IMR-90 (cell line): ENCODE measurements around the gene DGKE. TPM values are rescaled to one million over a fixed set of nuclear protein-coding genes. Genes with fewer than 3 reads are reported as not detected.

Source experiments
- ATAC-seq: fragments of 200-7000 bp; cut with Tn5 transposase; 2 replicates; pipeline ENCODE4 v1.9.1; 2020; ENCODE audit warnings: low read depth, mild to moderate bottlenecking, moderate library complexity
- BruUV-seq: library from RNA; stranded (reverse); fragments of 400-500 nt; replicated peaks from 2 replicates; lab custom pipeline; 2021; lab: Mats Ljungman, UMichigan
- CTCF ChIA-PET: fragments of 300-600 bp; formaldehyde crosslinking; extraction: SDS; loops from one replicate; lab custom pipeline; 2021; ENCODE audit warnings: antibody characterized with exemption; lab: Yijun Ruan, JAX
- POLR2A ChIA-PET: fragments of 300-600 bp; sonication (Branson Sonifier 250); formaldehyde crosslinking; loops from one replicate; lab custom pipeline; 2022; ENCODE audit warnings: antibody characterized with exemption; ENCODE audit not compliant: unreplicated experiment; lab: Charles Lee
- DNase-seq: peaks from one replicate; pipeline ENCODE4 v3.0.0; 2013
- H2AFZ ChIP-seq: replicated peaks from 2 replicates; pipeline ENCODE3; 2013; ENCODE audit warnings: low read length, mild to moderate bottlenecking; ENCODE audit not compliant: poor library complexity
- H2AK5ac ChIP-seq: 2 replicates; pipeline ENCODE4 v1.6.1; 2013; ENCODE audit warnings: low read depth, low read length, inconsistent platforms
- H2AK9ac ChIP-seq: replicated peaks from 2 replicates; pipeline ENCODE3; 2013; ENCODE audit warnings: mild to moderate bottlenecking, low read depth, low read length, moderate library complexity; ENCODE audit not compliant: poor library complexity
- H2BK120ac ChIP-seq: 2 replicates; pipeline ENCODE4 v1.6.1; 2013; ENCODE audit warnings: low read depth, low read length, inconsistent platforms
- H2BK15ac ChIP-seq: 3 replicates; pipeline ENCODE4 v1.6.1; 2013; ENCODE audit warnings: low read depth, low read length, inconsistent platforms
- H2BK20ac ChIP-seq: 2 replicates; pipeline ENCODE4 v1.6.1; 2013; ENCODE audit warnings: low read depth, mild to moderate bottlenecking, inconsistent platforms, low read length, moderate library complexity
- H2BK5ac ChIP-seq: 2 replicates; pipeline ENCODE4 v1.6.1; 2013; ENCODE audit warnings: mild to moderate bottlenecking, low read depth, low read length, inconsistent platforms; ENCODE audit not compliant: poor library complexity, severe bottlenecking
- H3K14ac ChIP-seq: replicated peaks from 2 replicates; pipeline ENCODE4 v1.6.1; 2013; ENCODE audit warnings: low read depth, low read length, inconsistent platforms
- H3K18ac ChIP-seq: 2 replicates; pipeline ENCODE4 v1.6.1; 2013; ENCODE audit warnings: low read depth, low read length, control low read depth
- H3K23ac ChIP-seq: 2 replicates; pipeline ENCODE4 v1.6.1; 2013; ENCODE audit warnings: low read depth, low read length, inconsistent platforms
- H3K27ac ChIP-seq: 2 replicates; pipeline ENCODE4 v1.5.1; 2013; ENCODE audit warnings: mild to moderate bottlenecking, control low read depth, low read length; ENCODE audit not compliant: insufficient read depth
- H3K27me3 ChIP-seq: 2 replicates; pipeline ENCODE4 v1.6.1; 2013; ENCODE audit warnings: low read length; ENCODE audit not compliant: control insufficient read depth, insufficient read depth
- H3K36me3 ChIP-seq: 2 replicates; pipeline ENCODE4 v1.6.1; 2013; ENCODE audit warnings: low read length, mixed read lengths; ENCODE audit not compliant: control insufficient read depth, insufficient read depth
- H3K4ac ChIP-seq: 2 replicates; pipeline ENCODE4 v1.6.1; 2013; ENCODE audit warnings: low read depth, low read length, inconsistent platforms
- H3K4me1 ChIP-seq: 2 replicates; pipeline ENCODE4 v1.6.1; 2013; ENCODE audit warnings: low read length, mixed read lengths; ENCODE audit not compliant: control insufficient read depth, insufficient read depth
- H3K4me2 ChIP-seq: 2 replicates; pipeline ENCODE4 v1.6.1; 2013; ENCODE audit warnings: low read depth, mild to moderate bottlenecking, control low read depth, low read length, moderate library complexity
- H3K4me3 ChIP-seq: 2 replicates; pipeline ENCODE4 v1.5.1; 2013; ENCODE audit warnings: low read depth, mild to moderate bottlenecking, control low read depth, low read length, moderate library complexity; ENCODE audit not compliant: insufficient read depth
- H3K56ac ChIP-seq: 2 replicates; pipeline ENCODE4 v1.6.1; 2013; ENCODE audit warnings: low read length, inconsistent platforms; ENCODE audit not compliant: insufficient read depth; ENCODE audit errors: extremely low read depth
- H3K79me1 ChIP-seq, 2 experiments: 2 replicates each; pipeline ENCODE4 v1.6.1; 2013; ENCODE audit warnings: low read length in 2 of 2, inconsistent platforms in 1 of 2, low read depth in 1 of 2
- H3K9ac ChIP-seq: 2 replicates; pipeline ENCODE4 v1.6.1; 2013; ENCODE audit warnings: low read depth, low read length, control low read depth
- H3K9me1 ChIP-seq: 2 replicates; pipeline ENCODE4 v1.6.1; 2013; ENCODE audit warnings: low read length, inconsistent platforms; ENCODE audit not compliant: insufficient read depth
- H3K9me3 ChIP-seq: 2 replicates; pipeline ENCODE4 v1.6.1; 2013; ENCODE audit warnings: low read length; ENCODE audit not compliant: control insufficient read depth, insufficient read depth
- H4K20me1 ChIP-seq: 2 replicates; pipeline ENCODE4 v1.6.1; 2013; ENCODE audit warnings: low read length, inconsistent platforms; ENCODE audit not compliant: insufficient read depth
- H4K5ac ChIP-seq: 2 replicates; pipeline ENCODE4 v1.6.1; 2013; ENCODE audit warnings: mild to moderate bottlenecking, low read depth, low read length, control low read depth
- H4K8ac ChIP-seq, 2 experiments: 2 replicates each; pipeline ENCODE4 v1.6.1; 2013; ENCODE audit warnings: low read depth in 2 of 2, low read length in 2 of 2, control low read depth in 1 of 2, inconsistent platforms in 1 of 2
- H4K91ac ChIP-seq: 2 replicates; pipeline ENCODE4 v1.6.1; 2013; ENCODE audit warnings: low read depth, low read length, inconsistent platforms; ENCODE audit not compliant: insufficient read depth
- BHLHE40 ChIP-seq: fragments of 150-350 bp; IDR thresholded peaks from 2 replicates; pipeline ENCODE4 v1.6.1; 2016; ENCODE audit warnings: mild to moderate bottlenecking, low read depth, low read length
- CEBPB ChIP-seq: IDR thresholded peaks from 2 replicates; pipeline ENCODE4 v1.6.1; 2012; ENCODE audit warnings: low read depth, low read length, improper control_type of control experiment
- CHD1 ChIP-seq: IDR thresholded peaks from 2 replicates; pipeline ENCODE4 v1.6.1; 2012; ENCODE audit warnings: low read depth, low read length, improper control_type of control experiment
- ELK1 ChIP-seq: fragments of 150-350 bp; IDR thresholded peaks from 2 replicates; pipeline ENCODE4 v1.6.1; 2016; ENCODE audit warnings: low read depth, mild to moderate bottlenecking, low read length, moderate library complexity, borderline replicate concordance
- FOS ChIP-seq: fragments of 150-350 bp; IDR thresholded peaks from 2 replicates; pipeline ENCODE4 v1.6.1; 2016; ENCODE audit warnings: low read depth, low read length
- MAFK ChIP-seq: IDR thresholded peaks from 2 replicates; pipeline ENCODE4 v1.6.1; 2012; ENCODE audit warnings: low read depth, low read length, improper control_type of control experiment
- MAZ ChIP-seq: IDR thresholded peaks from 2 replicates; pipeline ENCODE4 v1.6.1; 2012; ENCODE audit warnings: low read depth, mild to moderate bottlenecking, low read length, improper control_type of control experiment, moderate library complexity, borderline replicate concordance
- MXI1 ChIP-seq: IDR thresholded peaks from 2 replicates; pipeline ENCODE4 v1.6.1; 2012; ENCODE audit warnings: low read depth, mild to moderate bottlenecking, low read length, moderate library complexity, borderline replicate concordance
- NFE2L2 ChIP-seq: fragments of 150-350 bp; IDR thresholded peaks from 2 replicates; pipeline ENCODE4 v1.6.1; 2016; ENCODE audit warnings: low read depth, mild to moderate bottlenecking, low read length
- POLR2A ChIP-seq: IDR thresholded peaks from 2 replicates; pipeline ENCODE4 v1.6.1; 2012; ENCODE audit warnings: mild to moderate bottlenecking, low read depth, low read length
- RAD21 ChIP-seq: IDR thresholded peaks from 2 replicates; pipeline ENCODE4 v1.6.1; 2012; ENCODE audit warnings: low read length, improper control_type of control experiment
- RCOR1 ChIP-seq: IDR thresholded peaks from 2 replicates; pipeline ENCODE4 v1.6.1; 2012; ENCODE audit warnings: mild to moderate bottlenecking, low read length, improper control_type of control experiment; ENCODE audit not compliant: insufficient replicate concordance
- RFX5 ChIP-seq: IDR thresholded peaks from 2 replicates; pipeline ENCODE4 v1.8.0; 2012; ENCODE audit warnings: low read depth, mild to moderate bottlenecking, low read length, moderate library complexity
- SMC3 ChIP-seq: fragments of 150-350 bp; IDR thresholded peaks from 2 replicates; pipeline ENCODE4 v1.6.1; 2016; ENCODE audit warnings: low read depth, mild to moderate bottlenecking, antibody characterized with exemption, low read length, moderate library complexity
- WGBS, 2 experiments: methylation state at CpG; one replicate each; pipeline versions ENCODE4 v1.1.5 to v1.1.7; 2013; ENCODE audit warnings: missing lambda C conversion rate in 2 of 2; ENCODE audit not compliant: insufficient read length in 1 of 2; ENCODE audit errors: extremely low coverage in 2 of 2; 5-methylcytosine and 5-hydroxymethylcytosine counted together
- dilution Hi-C: fragments of 300-500 bp; cut with HindIII; formaldehyde crosslinking; loops from one replicate; pipeline ENCODE4 v1.14.3; 2018; ENCODE audit warnings: low sequenced_read_pairs; ENCODE audit not compliant: unreplicated experiment
- in situ Hi-C: fragments of 300-500 bp; cut with MboI; formaldehyde crosslinking; loops from 3 replicates; pipeline ENCODE4 v1.14.3; 2019; ENCODE audit warnings: low sequenced_read_pairs, inconsistent platforms, mixed read lengths
- intact Hi-C: fragments of 100-400 bp; cut with micrococcal nuclease; formaldehyde crosslinking; loops from 2 replicates; pipeline ENCODE4 v1.10.0; 2022
- polyA plus RNA-seq, 3 experiments: library from polyadenylated mRNA; depleted of rRNA; stranded (reverse); fragments of >200 nt; gene quantifications; 2 replicates each; pipeline ENCODE4 v1.2.3, GENCODE V29; 2012; ENCODE audit warnings: low replicate concordance in 1 of 3
- total RNA-seq: library from RNA; depleted of rRNA; stranded (reverse); fragments of >200 nt; gene quantifications from 2 replicates; pipeline ENCODE4 v1.2.3, GENCODE V29; 2012
- TF ChIP-seq, protein P1 (sequence below): fragments of 150-350 bp; IDR thresholded peaks from 2 replicates; pipeline ENCODE4 v1.6.1; 2017; ENCODE audit warnings: mild to moderate bottlenecking, antibody characterized with exemption, low read length, low read depth
- TF ChIP-seq, protein P2 (sequence below): conservative IDR thresholded peaks from 2 replicates; pipeline ENCODE4 v1.5.1; 2012; ENCODE audit warnings: mild to moderate bottlenecking, low read depth, low read length, improper control_type of control experiment

DGKE gene
- total and polyA plus RNA-seq, 2 of the 4 experiments (the other 2 are of a cell fraction): 3.9 to 5.0 TPM

DNA sequence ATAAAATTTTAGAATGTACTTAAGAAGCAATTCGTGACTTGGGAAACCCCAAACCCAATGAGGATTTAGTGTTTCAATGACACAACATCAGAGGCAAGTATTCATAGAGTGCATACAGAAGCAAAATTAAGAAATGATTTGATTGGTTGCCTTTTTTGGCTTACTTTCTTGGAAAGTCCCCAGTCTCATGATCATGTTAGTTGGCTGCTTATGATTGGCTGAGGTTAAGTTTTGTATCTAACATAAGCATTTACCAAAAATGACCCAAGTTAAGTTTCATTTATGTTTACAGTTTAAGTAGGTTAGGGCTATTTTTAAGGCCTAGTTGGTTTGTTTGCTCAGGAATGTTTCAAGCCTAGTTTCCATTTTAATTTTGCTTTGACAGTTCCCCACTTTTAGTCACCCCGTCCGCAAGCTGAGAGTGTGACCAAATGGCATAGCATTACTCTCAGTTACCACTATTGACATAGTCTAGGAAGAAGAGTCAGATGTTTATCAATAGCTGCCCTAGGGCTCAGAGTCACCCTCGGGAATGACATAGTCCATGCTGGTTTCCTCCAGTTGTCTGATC, 36.2 kb downstream of the DGKE start:
- no peaks in the 10 kb centered on the region; the same call in 1 of the 2 replicates for H3K36me3 ChIP-seq
- ATAC-seq (no peak), DNase-seq (peak; percentile 18)
- no peaks in the 10 kb centered on the region for H3K27me3 ChIP-seq
- no peak overlapping the region for H2BK15ac ChIP-seq
- H2AK5ac ChIP-seq: no peak overlapping the region
- in situ Hi-C loops (no loop called here), intact Hi-C loops (no loop called here), dilution Hi-C loops (no loop called here)
- no TSS peak for BruUV-seq
- H2AFZ ChIP-seq: no peak overlapping the region
- no peak overlapping the region for H3K14ac ChIP-seq
- H3K56ac ChIP-seq: no peak overlapping the region
- no peak overlapping the region for H3K4me3 ChIP-seq
- no peak overlapping the region for H3K9ac ChIP-seq
- H3K4me1 ChIP-seq: peaks cover 4% of the 10 kb centered on the region
- H4K91ac ChIP-seq: no peak overlapping the region
- WGBS, 2 experiments: 100% methylated on average over 1 of the region's 4 CpGs; no CpG with 5 or more reads in 1 of the 2 experiments
- H3K18ac ChIP-seq: no peak overlapping the region
- H2BK20ac ChIP-seq: no peak overlapping the region
- H2BK5ac ChIP-seq: no peak overlapping the region
- CTCF ChIA-PET: no interaction called here
- H3K79me1 ChIP-seq: no peaks in the 10 kb centered on the region
- no peak overlapping the region for H4K5ac ChIP-seq
- POLR2A ChIA-PET: no interaction called here
- no peak overlapping the region for H2BK120ac ChIP-seq
- H3K9me1 ChIP-seq: peaks cover 5% of the 10 kb centered on the region; the same call in 1 of the 2 replicates
- no peak overlapping the region for H3K4ac ChIP-seq
- H3K4me2 ChIP-seq: no peak overlapping the region
- no peak overlapping the region for H4K8ac ChIP-seq
- no peaks in the 10 kb centered on the region for H4K20me1 ChIP-seq
- TF ChIP-seq MXI1 (no peak), RFX5 (no peak), RCOR1 (no peak), CHD1 (no peak), FOS (no peak), MAFK (no peak), NFE2L2 (no peak), ELK1 (no peak), BHLHE40 (no peak), RAD21 (no peak), CEBPB (no peak), MAZ (no peak), POLR2A (no peak), SMC3 (no peak)
- TF ChIP-seq, protein P1, sequence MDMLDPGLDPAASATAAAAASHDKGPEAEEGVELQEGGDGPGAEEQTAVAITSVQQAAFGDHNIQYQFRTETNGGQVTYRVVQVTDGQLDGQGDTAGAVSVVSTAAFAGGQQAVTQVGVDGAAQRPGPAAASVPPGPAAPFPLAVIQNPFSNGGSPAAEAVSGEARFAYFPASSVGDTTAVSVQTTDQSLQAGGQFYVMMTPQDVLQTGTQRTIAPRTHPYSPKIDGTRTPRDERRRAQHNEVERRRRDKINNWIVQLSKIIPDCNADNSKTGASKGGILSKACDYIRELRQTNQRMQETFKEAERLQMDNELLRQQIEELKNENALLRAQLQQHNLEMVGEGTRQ: no peak
- TF ChIP-seq, protein P2, sequence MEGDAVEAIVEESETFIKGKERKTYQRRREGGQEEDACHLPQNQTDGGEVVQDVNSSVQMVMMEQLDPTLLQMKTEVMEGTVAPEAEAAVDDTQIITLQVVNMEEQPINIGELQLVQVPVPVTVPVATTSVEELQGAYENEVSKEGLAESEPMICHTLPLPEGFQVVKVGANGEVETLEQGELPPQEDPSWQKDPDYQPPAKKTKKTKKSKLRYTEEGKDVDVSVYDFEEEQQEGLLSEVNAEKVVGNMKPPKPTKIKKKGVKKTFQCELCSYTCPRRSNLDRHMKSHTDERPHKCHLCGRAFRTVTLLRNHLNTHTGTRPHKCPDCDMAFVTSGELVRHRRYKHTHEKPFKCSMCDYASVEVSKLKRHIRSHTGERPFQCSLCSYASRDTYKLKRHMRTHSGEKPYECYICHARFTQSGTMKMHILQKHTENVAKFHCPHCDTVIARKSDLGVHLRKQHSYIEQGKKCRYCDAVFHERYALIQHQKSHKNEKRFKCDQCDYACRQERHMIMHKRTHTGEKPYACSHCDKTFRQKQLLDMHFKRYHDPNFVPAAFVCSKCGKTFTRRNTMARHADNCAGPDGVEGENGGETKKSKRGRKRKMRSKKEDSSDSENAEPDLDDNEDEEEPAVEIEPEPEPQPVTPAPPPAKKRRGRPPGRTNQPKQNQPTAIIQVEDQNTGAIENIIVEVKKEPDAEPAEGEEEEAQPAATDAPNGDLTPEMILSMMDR: no peak
- no peak overlapping the region for H2AK9ac ChIP-seq
- no peaks in the 10 kb centered on the region for H3K9me3 ChIP-seq
- H3K23ac ChIP-seq: no peak overlapping the region
- H3K27ac ChIP-seq: no peak overlapping the region
